Measurements from ENCODE around the gene NOS3.

Gene NOS3

DNA sequence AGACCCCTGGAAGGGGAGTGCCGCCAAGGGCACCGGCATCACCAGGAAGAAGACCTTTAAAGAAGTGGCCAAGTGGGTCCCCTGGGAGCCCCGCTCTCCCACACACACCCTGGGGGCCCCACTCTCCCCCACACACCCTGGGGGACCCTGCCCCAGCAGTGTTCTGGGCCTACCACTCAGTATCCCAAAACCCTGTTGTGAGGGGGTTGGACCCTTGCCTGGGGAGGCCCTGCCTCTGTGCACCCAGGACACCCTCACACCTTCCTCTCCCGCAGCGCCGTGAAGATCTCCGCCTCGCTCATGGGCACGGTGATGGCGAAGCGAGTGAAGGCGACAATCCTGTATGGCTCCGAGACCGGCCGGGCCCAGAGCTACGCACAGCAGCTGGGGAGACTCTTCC, 10.7 kb downstream of the NOS3 start:
- ChIA-PET POLR2A (interaction anchor here (1.2 kb wide), 1 partner anchor 9 kb away, joined by 3 read pairs; no protein-coding TSS in a partner anchor), CTCF (interaction anchor here (1.5 kb wide), 1 partner anchor 11 kb away, joined by 3 read pairs; the partner anchor contains the start of gene NOS3)
- no peak for TF ChIP-seq ZNF112 (tag by site-specific recombination; IDR thresholded peaks at IDR 0.05)
- TF ChIP-seq, protein P1, sequence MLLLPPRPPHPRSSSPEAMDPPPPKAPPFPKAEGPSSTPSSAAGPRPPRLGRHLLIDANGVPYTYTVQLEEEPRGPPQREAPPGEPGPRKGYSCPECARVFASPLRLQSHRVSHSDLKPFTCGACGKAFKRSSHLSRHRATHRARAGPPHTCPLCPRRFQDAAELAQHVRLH (tag by site-specific recombination; IDR thresholded peaks at IDR 0.05) = no peak
- no peak for TF ChIP-seq ZNF19 (tag by site-specific recombination; IDR thresholded peaks at IDR 0.05; ENCODE audit: low read depth)
- TF ChIP-seq ZNF133 (tag by site-specific recombination; IDR thresholded peaks at IDR 0.05) = no peak
- TF ChIP-seq ZNF514 (tag by site-specific recombination; IDR thresholded peaks at IDR 0.05) = no peak
- no peak for TF ChIP-seq KLF9 (tag by site-specific recombination; IDR thresholded peaks at IDR 0.05; ENCODE audit: low read depth)
- no peak for TF ChIP-seq ZNF416 (tag by site-specific recombination; IDR thresholded peaks at IDR 0.05)
- no peak for TF ChIP-seq ZNF621 (tag by site-specific recombination; IDR thresholded peaks at IDR 0.05)
- TF ChIP-seq, protein P2, sequence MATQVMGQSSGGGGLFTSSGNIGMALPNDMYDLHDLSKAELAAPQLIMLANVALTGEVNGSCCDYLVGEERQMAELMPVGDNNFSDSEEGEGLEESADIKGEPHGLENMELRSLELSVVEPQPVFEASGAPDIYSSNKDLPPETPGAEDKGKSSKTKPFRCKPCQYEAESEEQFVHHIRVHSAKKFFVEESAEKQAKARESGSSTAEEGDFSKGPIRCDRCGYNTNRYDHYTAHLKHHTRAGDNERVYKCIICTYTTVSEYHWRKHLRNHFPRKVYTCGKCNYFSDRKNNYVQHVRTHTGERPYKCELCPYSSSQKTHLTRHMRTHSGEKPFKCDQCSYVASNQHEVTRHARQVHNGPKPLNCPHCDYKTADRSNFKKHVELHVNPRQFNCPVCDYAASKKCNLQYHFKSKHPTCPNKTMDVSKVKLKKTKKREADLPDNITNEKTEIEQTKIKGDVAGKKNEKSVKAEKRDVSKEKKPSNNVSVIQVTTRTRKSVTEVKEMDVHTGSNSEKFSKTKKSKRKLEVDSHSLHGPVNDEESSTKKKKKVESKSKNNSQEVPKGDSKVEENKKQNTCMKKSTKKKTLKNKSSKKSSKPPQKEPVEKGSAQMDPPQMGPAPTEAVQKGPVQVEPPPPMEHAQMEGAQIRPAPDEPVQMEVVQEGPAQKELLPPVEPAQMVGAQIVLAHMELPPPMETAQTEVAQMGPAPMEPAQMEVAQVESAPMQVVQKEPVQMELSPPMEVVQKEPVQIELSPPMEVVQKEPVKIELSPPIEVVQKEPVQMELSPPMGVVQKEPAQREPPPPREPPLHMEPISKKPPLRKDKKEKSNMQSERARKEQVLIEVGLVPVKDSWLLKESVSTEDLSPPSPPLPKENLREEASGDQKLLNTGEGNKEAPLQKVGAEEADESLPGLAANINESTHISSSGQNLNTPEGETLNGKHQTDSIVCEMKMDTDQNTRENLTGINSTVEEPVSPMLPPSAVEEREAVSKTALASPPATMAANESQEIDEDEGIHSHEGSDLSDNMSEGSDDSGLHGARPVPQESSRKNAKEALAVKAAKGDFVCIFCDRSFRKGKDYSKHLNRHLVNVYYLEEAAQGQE (tag by site-specific recombination; IDR thresholded peaks at IDR 0.05) = no peak
- TF ChIP-seq TCF7L2 (IDR thresholded peaks at IDR 0.05; ENCODE audit: borderline replicate concordance, low read depth, low read length) = no peak
- TF ChIP-seq GLIS1 (tag by site-specific recombination; IDR thresholded peaks at IDR 0.05) = no peak
- TF ChIP-seq ZNF10 (tag by site-specific recombination; IDR thresholded peaks at IDR 0.05) = no peak
- TF ChIP-seq ZSCAN23 (tag by site-specific recombination; IDR thresholded peaks at IDR 0.05) = no peak
- TF ChIP-seq ZNF585B (tag by site-specific recombination; IDR thresholded peaks at IDR 0.05) = no peak
- TF ChIP-seq, protein P3, sequence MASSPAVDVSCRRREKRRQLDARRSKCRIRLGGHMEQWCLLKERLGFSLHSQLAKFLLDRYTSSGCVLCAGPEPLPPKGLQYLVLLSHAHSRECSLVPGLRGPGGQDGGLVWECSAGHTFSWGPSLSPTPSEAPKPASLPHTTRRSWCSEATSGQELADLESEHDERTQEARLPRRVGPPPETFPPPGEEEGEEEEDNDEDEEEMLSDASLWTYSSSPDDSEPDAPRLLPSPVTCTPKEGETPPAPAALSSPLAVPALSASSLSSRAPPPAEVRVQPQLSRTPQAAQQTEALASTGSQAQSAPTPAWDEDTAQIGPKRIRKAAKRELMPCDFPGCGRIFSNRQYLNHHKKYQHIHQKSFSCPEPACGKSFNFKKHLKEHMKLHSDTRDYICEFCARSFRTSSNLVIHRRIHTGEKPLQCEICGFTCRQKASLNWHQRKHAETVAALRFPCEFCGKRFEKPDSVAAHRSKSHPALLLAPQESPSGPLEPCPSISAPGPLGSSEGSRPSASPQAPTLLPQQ (tag by site-specific recombination; IDR thresholded peaks at IDR 0.05) = no peak
- no peak for TF ChIP-seq ZNF423 (tag by site-specific recombination; IDR thresholded peaks at IDR 0.05)
- TF ChIP-seq ZNF175 (tag by site-specific recombination; IDR thresholded peaks at IDR 0.05) = no peak
- no peak for TF ChIP-seq ZNF549 (tag by site-specific recombination; IDR thresholded peaks at IDR 0.05)
- TF ChIP-seq ZNF560 (tag by site-specific recombination; IDR thresholded peaks at IDR 0.05; ENCODE audit: borderline replicate concordance) = no peak

DNA sequence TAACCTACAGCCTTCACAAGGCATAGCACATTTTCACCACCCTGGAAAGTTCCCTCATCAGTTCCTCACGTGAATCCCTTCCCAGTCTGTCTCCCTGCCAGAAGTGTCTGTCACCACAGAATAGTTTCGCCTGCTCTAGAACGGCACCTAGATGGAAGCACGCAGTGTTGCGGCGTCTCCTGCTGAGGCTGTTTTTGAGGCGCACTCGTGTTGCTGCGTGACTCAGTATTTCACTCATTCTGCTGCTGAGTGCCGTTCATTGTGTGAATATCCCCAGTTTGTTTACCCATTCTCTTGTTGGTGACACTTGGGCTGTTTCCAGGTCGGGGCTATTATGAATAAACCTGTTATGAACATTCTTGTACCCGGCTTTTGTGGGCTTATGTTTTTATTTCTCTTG, 12.8 kb downstream of the NOS3 start:
- POLR2A ChIA-PET = no interaction called here
- CTCF ChIA-PET = interaction anchor here (0.6 to 3.6 kb wide), 6 partner anchors 15 to 320 kb away, joined by 3 to 29 read pairs (median 4); no protein-coding TSS in a partner anchor

More for the DNA sequence above, 10.7 kb downstream of the NOS3 start:
- Histone ChIP-seq H3K9me3 (ENCODE audit: control insufficient read depth, insufficient read depth, low read depth, low read length) (no peaks in the 10 kb centered on the region), H3K4me3 (ENCODE audit: low read depth, low read length) (no peak overlapping the region), H3K36me3 (ENCODE audit: control insufficient read depth in 2 of 2, insufficient read depth in 1 of 2, low read length in 2 of 2) (no peaks in the 10 kb centered on the region), H3K27ac (ENCODE audit: extremely low read depth, low read depth, low read length) (no peak overlapping the region), H3K4me1 (ENCODE audit: control insufficient read depth, insufficient read depth, low read length) (no peaks in the 10 kb centered on the region)

More for the DNA sequence above, 12.8 kb downstream of the NOS3 start:
- no peak overlapping the region for H3K27ac ChIP-seq (ENCODE audit: extremely low read depth, low read depth, low read length)
- H3K9me3 ChIP-seq (ENCODE audit: control insufficient read depth, insufficient read depth, low read depth, low read length) = no peaks in the 10 kb centered on the region
- H3K4me3 ChIP-seq (ENCODE audit: low read depth, low read length) = no peak overlapping the region
- H3K36me3 ChIP-seq (ENCODE audit: control insufficient read depth in 2 of 2, insufficient read depth in 1 of 2, low read length in 2 of 2) = no peaks in the 10 kb centered on the region
- H3K4me1 ChIP-seq (ENCODE audit: control insufficient read depth, insufficient read depth, low read length) = no peaks in the 10 kb centered on the region
- no peak for TF ChIP-seq SETDB1 (IDR thresholded peaks at IDR 0.05; ENCODE audit: insufficient read length, low read length)
- no peak for TF ChIP-seq ZNF423 (tag by site-specific recombination; IDR thresholded peaks at IDR 0.05)
- no peak for TF ChIP-seq EGR2 (tag by site-specific recombination; IDR thresholded peaks at IDR 0.05; ENCODE audit: low read depth)
- TF ChIP-seq HOXC10 (CRISPR knock-in tag; IDR thresholded peaks at IDR 0.05) = no peak
- no peak for TF ChIP-seq GFI1B (tag by site-specific recombination; IDR thresholded peaks at IDR 0.05)
- TF ChIP-seq, protein P4, sequence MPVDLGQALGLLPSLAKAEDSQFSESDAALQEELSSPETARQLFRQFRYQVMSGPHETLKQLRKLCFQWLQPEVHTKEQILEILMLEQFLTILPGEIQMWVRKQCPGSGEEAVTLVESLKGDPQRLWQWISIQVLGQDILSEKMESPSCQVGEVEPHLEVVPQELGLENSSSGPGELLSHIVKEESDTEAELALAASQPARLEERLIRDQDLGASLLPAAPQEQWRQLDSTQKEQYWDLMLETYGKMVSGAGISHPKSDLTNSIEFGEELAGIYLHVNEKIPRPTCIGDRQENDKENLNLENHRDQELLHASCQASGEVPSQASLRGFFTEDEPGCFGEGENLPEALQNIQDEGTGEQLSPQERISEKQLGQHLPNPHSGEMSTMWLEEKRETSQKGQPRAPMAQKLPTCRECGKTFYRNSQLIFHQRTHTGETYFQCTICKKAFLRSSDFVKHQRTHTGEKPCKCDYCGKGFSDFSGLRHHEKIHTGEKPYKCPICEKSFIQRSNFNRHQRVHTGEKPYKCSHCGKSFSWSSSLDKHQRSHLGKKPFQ (tag by site-specific recombination; IDR thresholded peaks at IDR 0.05) = no peak
- TF ChIP-seq ZNF121 (tag by site-specific recombination; IDR thresholded peaks at IDR 0.05) = no peak

All from HEK293 (cell line).